GM10248 (cell line): Measurements from ENCODE around the gene ABCA7.

ENCODE experiments used
- CTCF ChIA-PET: fragments of 300-600 bp; sonication (Branson Sonifier 250); formaldehyde crosslinking; extraction: SDS; loops from one replicate; lab custom pipeline; 2021; ENCODE audit warnings: antibody characterized with exemption; lab: Yijun Ruan, JAX
- POLR2A ChIA-PET: fragments of 350-650 bp; sonication (Branson Sonifier 250); formaldehyde crosslinking; extraction: SDS; loops from one replicate; lab custom pipeline; 2020; ENCODE audit warnings: antibody characterized with exemption; lab: Yijun Ruan, JAX
- DNase-seq: peaks from one replicate; pipeline ENCODE4 v3.0.0; 2012; ENCODE audit errors: extremely low spot score
- TF ChIP-seq, protein P1 (sequence below): IDR thresholded peaks from 2 replicates; pipeline ENCODE4 v1.5.1; 2012; ENCODE audit warnings: mild to moderate bottlenecking, low read depth; ENCODE audit errors: extremely low read depth, missing control alignments, control extremely low read depth

The ABCA7 gene

DNA sequence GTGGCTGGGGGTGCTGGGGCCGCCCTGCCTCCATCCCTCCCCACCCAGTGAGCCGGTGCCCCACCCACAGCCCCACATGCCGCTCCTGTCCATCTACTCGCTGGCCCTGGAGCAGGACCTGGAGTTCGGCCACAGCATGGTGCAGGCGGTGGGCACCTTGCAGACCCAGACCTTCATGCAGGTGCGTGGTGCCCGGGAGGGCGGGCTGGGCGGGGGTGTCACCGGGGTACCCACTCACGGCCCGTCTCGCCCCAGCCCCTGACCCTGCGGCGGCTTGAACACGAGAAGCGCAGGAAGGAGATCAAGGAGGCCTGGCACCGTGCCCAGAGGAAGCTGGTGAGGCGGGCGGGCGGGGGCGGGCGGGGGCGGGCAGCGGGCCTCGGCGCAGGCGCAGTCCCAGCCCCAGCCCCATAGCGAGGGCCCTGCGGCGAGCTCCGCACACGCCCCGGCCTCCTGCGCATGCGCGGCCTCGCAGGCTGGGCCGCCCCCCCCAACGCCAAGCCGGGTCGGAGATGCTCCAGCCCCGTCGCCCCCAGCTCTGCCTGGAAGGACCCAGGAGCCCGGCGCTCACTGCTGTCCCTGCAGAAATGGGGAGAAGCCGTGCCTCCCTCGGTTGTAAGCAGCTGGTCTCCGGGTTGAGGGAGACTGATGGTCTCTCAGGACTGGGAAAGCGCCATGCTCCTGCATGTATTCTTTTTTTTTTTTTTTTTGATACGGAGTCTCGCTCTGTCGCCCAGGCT, 34.8 kb downstream of the ABCA7 start:
- TF ChIP-seq, protein P1, sequence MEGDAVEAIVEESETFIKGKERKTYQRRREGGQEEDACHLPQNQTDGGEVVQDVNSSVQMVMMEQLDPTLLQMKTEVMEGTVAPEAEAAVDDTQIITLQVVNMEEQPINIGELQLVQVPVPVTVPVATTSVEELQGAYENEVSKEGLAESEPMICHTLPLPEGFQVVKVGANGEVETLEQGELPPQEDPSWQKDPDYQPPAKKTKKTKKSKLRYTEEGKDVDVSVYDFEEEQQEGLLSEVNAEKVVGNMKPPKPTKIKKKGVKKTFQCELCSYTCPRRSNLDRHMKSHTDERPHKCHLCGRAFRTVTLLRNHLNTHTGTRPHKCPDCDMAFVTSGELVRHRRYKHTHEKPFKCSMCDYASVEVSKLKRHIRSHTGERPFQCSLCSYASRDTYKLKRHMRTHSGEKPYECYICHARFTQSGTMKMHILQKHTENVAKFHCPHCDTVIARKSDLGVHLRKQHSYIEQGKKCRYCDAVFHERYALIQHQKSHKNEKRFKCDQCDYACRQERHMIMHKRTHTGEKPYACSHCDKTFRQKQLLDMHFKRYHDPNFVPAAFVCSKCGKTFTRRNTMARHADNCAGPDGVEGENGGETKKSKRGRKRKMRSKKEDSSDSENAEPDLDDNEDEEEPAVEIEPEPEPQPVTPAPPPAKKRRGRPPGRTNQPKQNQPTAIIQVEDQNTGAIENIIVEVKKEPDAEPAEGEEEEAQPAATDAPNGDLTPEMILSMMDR: no peak
- POLR2A ChIA-PET: interaction anchor here (0.6 to 1.6 kb wide), 8 partner anchors 9 to 194 kb away, joined by 3 to 5 read pairs (median 4); no protein-coding TSS in a partner anchor
- peak; percentile 94 for DNase-seq
- CTCF ChIA-PET: interaction anchor here (1.3 to 1.4 kb wide), 3 partner anchors 10 to 56 kb away, joined by 3 to 5 read pairs (median 3); no protein-coding TSS in a partner anchor

DNA sequence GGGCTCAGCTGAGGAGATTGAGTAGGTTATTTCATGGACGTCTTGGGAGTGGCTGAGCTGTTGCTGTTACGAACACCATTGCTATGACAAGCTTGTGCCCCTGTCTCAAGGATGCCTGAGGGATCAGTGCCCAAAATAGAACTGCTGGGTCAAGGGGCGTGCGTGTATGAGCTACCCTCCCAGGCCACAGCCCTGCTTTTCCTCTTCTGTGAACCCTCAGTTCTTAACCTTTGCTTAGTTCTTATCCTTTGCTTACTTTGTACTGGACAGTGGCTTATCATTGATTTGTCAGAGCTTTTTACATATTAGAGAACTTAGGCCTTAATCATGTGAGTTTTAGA, 36.1 kb downstream of the ABCA7 start:
- POLR2A ChIA-PET: interaction anchor here (1.0 to 1.6 kb wide), 2 partner anchors 9 to 18 kb away, joined by 4 to 5 read pairs; partner anchors contain the start of gene ARHGAP45
- TF ChIP-seq, protein P1: no peak
- CTCF ChIA-PET: interaction anchor here (0.8 to 2.0 kb wide), 5 partner anchors 9 to 38 kb away, joined by 3 to 5 read pairs (median 5); partner anchors contain the start of gene ARHGAP45
- DNase-seq: no peak

DNA sequence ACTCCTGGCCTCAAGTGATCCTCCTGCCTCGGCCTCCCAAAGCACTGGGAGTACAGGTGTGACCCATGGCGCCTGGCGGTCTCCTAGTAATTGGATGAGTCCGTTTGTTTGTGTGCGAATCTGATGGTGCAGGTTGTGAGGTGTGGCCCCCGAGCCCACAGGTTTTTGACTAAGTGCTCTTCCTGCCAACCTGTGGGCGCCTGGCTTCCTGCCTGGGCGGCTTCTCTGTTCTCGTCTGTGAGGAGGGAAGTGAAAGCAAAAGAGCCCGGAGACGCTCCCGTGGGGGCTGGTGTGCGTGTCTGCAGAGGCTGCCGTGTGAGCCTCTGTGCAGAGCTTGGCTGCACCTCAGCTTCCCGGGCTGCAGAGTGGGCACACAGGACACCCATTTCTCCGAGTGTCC, 37.0 kb downstream of the ABCA7 start:
- ChIA-PET POLR2A (interaction anchor here (0.9 kb wide), 1 partner anchor 19 kb away, joined by 6 read pairs; no protein-coding TSS in a partner anchor), CTCF (interaction anchor here (0.9 to 2.0 kb wide), 3 partner anchors 10 to 12 kb away, joined by 3 to 5 read pairs (median 5); partner anchors contain the start of gene ARHGAP45)
- TF ChIP-seq, protein P1: no peak
- DNase-seq: peak; percentile 92

DNA sequence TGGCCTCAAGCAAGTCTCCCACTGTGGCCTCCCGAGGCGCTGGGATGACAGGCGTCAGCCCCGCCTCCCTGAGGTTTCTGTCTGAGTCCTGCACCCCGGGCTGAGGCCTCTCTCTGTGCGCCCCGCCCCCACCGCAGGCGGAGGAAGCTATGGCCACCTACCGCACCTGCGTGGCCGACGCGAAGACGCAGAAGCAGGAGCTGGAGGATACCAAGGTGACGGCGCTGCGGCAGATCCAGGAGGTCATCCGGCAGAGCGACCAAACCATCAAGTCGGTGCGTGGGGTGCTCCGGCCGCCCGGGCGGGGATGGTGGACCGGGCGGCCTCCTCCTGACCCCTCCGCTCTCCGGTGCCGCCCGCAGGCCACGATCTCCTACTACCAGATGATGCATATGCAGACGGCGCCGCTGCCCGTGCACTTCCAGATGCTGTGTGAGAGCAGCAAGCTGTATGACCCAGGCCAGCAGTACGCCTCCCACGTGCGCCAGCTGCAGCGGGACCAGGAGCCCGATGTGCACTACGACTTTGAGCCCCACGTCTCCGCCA, 39.7 kb downstream of the ABCA7 start:
- ChIA-PET CTCF (interaction anchor here (1.3 to 1.6 kb wide), 2 partner anchors 7 to 10 kb away, joined by 4 to 5 read pairs; no protein-coding TSS in a partner anchor), POLR2A (no interaction called here)
- TF ChIP-seq, protein P1: no peak
- no peak for DNase-seq

DNA sequence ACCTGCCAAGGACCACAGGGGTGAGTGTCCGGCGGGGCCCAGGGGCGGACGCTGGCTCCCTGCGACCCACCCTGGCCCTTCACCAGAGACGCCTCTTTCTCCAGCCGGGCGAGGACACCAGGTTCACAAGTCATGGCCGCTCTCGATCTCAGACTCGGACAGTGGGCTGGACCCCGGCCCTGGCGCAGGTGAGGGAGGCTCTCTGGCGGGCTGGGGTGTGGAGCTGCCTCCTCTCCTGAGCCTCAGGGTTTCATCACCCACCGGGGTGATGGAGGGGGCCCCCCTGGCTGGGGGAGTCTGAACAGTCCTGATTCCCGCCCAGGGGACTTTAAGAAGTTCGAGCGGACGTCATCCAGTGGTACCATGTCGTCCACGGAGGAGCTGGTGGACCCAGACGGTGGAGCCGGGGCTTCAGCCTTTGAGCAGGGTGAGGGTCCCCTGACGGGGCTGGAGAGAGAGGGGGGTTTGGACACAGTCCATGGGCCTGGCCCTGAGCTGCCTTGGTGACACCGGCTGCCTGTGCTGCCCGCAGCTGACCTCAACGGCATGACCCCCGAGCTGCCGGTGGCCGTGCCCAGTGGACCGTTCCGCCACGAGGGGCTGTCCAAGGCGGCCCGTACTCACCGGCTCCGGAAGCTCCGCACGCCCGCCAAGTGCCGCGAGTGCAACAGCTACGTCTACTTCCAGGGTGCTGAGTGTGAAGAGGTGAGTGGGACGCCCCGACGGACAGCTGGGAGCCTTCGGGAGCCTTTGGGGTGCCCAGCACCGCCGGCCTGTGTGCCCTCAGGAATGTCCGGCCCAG, 40.7 kb downstream of the ABCA7 start:
- DNase-seq: no peak
- POLR2A ChIA-PET: no interaction called here
- CTCF ChIA-PET: interaction anchor here (0.8 to 1.6 kb wide), 2 partner anchors 9 to 18 kb away, joined by 3 to 4 read pairs; no protein-coding TSS in a partner anchor
- TF ChIP-seq, protein P1: no peak
